HAP-1 (cell line): Measurements from ENCODE around the gene MYO1D.

Source experiments
- DNase-seq, 2 experiments: peaks; one replicate each; pipeline ENCODE4 v3.0.0-alpha.2; 2016 to 2020; ENCODE audit warnings: low spot score in 2 of 2
- H3K27me3 ChIP-seq: fragments of 250-450 bp; sonication (Bioruptor Pico); 2 replicates; pipeline ENCODE4 v1.5.1; 2020; ENCODE audit warnings: low read depth, mild to moderate bottlenecking, moderate library complexity
- H3K36me3 ChIP-seq: fragments of 250-450 bp; sonication (Bioruptor Pico); replicated peaks from 2 replicates; pipeline ENCODE4 v1.5.1; 2020; ENCODE audit warnings: mild to moderate bottlenecking
- H3K4me1 ChIP-seq: fragments of 250-450 bp; sonication (Bioruptor Pico); 2 replicates; pipeline ENCODE4 v1.5.1; 2020; ENCODE audit warnings: mild to moderate bottlenecking
- H3K4me3 ChIP-seq: fragments of 250-450 bp; sonication (Bioruptor Pico); 2 replicates; pipeline ENCODE4 v1.5.1; 2020; ENCODE audit warnings: mild to moderate bottlenecking, moderate library complexity
- H3K9me3 ChIP-seq: fragments of 250-450 bp; sonication (Bioruptor Pico); 2 replicates; pipeline ENCODE4 v1.5.1; 2020; ENCODE audit warnings: mild to moderate bottlenecking, moderate library complexity
- in situ Hi-C: fragments of 300-500 bp; cut with MboI; formaldehyde crosslinking; loops from 3 replicates; pipeline ENCODE4 v1.14.3; 2020; ENCODE audit warnings: low sequenced_read_pairs, inconsistent platforms, mixed read lengths

Gene MYO1D

GRCh38 chr17:32880671-32881453 is 3.9 kb upstream of the MYO1D start:
- H3K9me3 ChIP-seq: no peaks in the 10 kb centered on the region
- in situ Hi-C loops: no loop called here
- no peaks in the 10 kb centered on the region for H3K36me3 ChIP-seq
- peaks cover 4% of the 10 kb centered on the region for H3K4me1 ChIP-seq
- no peak overlapping the region for H3K4me3 ChIP-seq
- DNase-seq: peak in 1 of 2 experiments; percentile 24
- peaks cover 7% of the 10 kb centered on the region; the same call in 1 of the 2 replicates for H3K27me3 ChIP-seq

DNA sequence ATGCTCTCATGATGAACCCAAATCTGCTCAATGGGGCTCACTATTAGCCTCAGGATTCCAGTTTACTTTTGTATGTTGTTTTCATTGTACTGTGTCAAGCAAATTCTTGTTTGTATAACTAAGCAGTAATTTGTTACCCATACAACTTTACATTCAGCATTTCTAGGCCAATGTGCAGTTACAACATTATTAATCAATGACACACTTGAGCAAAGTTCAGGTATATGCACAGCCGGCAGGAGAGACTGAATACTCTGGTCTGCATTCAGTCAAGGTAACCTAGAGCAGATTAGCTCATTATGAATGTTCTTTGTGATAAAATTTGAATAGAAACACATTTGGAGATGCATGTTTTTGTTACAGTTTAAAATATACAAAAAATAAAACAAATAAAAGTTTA is 2.2 kb upstream of the MYO1D start:
- in situ Hi-C loops: loop anchor here (10.0 kb wide), 1 partner anchor 94 kb away; no protein-coding TSS in a partner anchor

DNA sequence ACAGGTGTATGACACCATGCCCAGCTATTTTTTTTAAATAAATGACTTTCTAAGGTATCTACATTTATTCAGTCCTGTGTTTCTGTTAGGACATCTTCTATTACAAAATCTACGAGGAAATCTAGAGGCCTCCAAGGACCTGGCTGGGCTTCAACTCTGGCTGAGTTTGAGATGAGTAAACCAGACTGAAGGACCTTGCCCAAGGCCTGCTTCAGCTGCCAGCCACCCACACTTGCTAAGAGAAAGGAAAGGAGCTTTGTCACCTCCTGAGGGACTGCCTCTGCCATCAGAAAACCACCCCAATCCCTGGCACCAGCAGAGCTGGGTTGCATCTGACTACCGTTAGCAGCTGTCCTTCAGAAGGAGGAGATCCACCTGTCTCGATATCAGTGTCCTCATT is 1.3 kb upstream of the MYO1D start:
- Histone ChIP-seq H3K4me3 (no peak overlapping the region), H3K9me3 (no peaks in the 10 kb centered on the region)
- DNase-seq: no peak

More for the DNA sequence above, 2.2 kb upstream of the MYO1D start:
- H3K27me3 ChIP-seq: peaks cover 7% of the 10 kb centered on the region; the same call in 1 of the 2 replicates
- DNase-seq: no peak
- H3K4me1 ChIP-seq: peaks cover 7% of the 10 kb centered on the region
- H3K9me3 ChIP-seq: no peaks in the 10 kb centered on the region
- no peaks in the 10 kb centered on the region for H3K36me3 ChIP-seq
- no peak overlapping the region for H3K4me3 ChIP-seq

DNA sequence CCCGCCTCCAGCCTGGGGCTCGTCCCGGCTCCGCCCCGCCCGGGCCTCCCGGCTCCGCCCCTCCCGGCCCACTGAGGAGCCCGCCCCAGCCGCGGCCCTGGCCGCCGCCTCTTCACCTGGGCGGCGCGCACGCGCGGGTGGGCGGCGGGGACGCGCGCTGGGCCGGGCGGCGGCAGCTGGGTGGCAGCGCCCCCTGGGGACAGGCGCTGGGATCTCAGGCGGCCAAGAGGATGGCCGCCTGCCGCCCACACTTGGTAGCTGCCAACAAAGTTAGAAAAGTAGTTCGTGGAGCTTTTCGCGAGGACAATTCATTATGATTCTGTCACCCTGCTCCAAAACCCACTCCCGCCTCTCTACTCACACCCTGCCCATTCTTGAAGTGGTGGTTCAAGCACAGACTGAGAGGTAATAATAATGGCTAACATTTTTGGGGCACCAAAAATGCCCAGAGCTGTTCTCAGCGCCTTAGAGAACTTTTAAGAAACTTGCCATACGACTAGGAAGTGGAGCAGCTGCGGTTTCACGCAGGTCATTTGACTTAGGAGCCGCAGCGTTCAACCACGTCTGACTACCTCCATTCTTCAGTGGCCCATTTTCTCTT is 340 bp upstream of the MYO1D start:
- no peaks in the 10 kb centered on the region for H3K9me3 ChIP-seq
- H3K4me3 ChIP-seq: peak overlapping the region; percentile 54
- H3K4me1 ChIP-seq: peaks cover 7% of the 10 kb centered on the region
- peak; percentile 78 to 92 for DNase-seq
- peaks cover 7% of the 10 kb centered on the region; the same call in 1 of the 2 replicates for H3K27me3 ChIP-seq
- H3K36me3 ChIP-seq: no peaks in the 10 kb centered on the region
- in situ Hi-C loops: loop anchor here (10.0 kb wide), 1 partner anchor 92 kb away; no protein-coding TSS in a partner anchor

More for the DNA sequence above, 1.3 kb upstream of the MYO1D start:
- in situ Hi-C loops: loop anchor here (10.0 kb wide), 1 partner anchor 93 kb away; no protein-coding TSS in a partner anchor
- H3K4me1 ChIP-seq: peaks cover 7% of the 10 kb centered on the region
- H3K27me3 ChIP-seq: peaks cover 7% of the 10 kb centered on the region; the same call in 1 of the 2 replicates
- no peaks in the 10 kb centered on the region for H3K36me3 ChIP-seq

GRCh38 chr17:32875923-32876416 is 954 bp downstream of the MYO1D start:
- H3K27me3 ChIP-seq: peaks cover 7% of the 10 kb centered on the region; the same call in 1 of the 2 replicates
- peaks cover 7% of the 10 kb centered on the region for H3K4me1 ChIP-seq
- DNase-seq: no peak
- H3K9me3 ChIP-seq: no peaks in the 10 kb centered on the region
- in situ Hi-C loops: loop anchor here (10.0 kb wide), 1 partner anchor 91 kb away; no protein-coding TSS in a partner anchor
- no peaks in the 10 kb centered on the region for H3K36me3 ChIP-seq
- H3K4me3 ChIP-seq: peak overlapping the region; percentile 54

- no peaks in the 10 kb centered on the region for H3K9me3 ChIP-seq
- peaks cover 7% of the 10 kb centered on the region for H3K4me1 ChIP-seq
- H3K4me3 ChIP-seq: peak overlapping the region; percentile 54
These were observed 1.6 kb downstream of the MYO1D start for GRCh38 chr17:32875230-32875917.

DNA sequence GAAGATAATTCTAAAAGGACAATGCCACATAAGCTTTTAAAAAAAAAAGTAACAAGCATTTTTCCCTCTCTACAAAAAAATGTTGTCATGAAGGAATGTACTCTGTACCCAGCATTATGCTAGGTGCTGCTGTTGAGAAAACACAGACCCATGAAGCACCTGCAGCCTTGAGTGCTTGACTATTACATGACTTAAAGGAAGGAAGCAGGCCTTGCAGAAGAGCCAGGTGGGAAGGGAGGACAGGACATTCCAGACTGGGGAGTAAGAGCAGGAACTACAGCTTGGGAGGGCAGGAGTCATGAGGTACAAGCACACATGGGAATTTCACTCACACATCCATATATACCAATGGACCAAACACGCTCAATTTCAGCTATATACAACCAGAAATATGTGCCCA is 3.8 kb downstream of the MYO1D start:
- Histone ChIP-seq H3K4me3 (no peak overlapping the region), H3K36me3 (no peaks in the 10 kb centered on the region), H3K9me3 (no peaks in the 10 kb centered on the region), H3K27me3 (no peaks in the 10 kb centered on the region), H3K4me1 (peaks cover 7% of the 10 kb centered on the region)
- DNase-seq: no peak
- in situ Hi-C loops: loop anchor here (10.0 kb wide), 1 partner anchor 88 kb away; no protein-coding TSS in a partner anchor

More at GRCh38 chr17:32875230-32875917, 1.6 kb downstream of the MYO1D start:
- in situ Hi-C loops: loop anchor here (10.0 kb wide), 1 partner anchor 91 kb away; no protein-coding TSS in a partner anchor
- DNase-seq: no peak
- Histone ChIP-seq H3K36me3 (no peaks in the 10 kb centered on the region), H3K27me3 (peaks cover 7% of the 10 kb centered on the region; the same call in 1 of the 2 replicates)

DNA sequence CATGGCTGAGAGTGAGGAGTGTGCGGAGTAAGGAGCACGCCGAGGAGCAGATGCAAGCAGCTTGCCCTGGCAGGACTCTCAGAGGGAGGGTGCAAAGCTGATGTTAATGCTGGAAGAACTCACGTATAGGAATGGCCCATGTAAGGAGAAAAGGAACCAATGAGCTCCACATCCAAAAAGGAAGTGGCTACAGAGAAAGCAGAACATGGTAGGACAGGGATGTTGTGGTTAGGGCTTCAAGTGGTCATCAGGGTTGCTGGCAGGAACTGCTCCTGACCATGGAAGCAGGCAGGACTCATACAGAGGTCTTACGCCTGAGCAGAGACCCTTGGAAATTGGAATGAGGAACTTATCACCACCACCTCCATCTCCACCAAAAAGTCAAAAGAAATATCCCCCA is 5.2 kb downstream of the MYO1D start:
- Histone ChIP-seq H3K36me3 (no peaks in the 10 kb centered on the region), H3K9me3 (no peaks in the 10 kb centered on the region), H3K4me1 (peaks cover 4% of the 10 kb centered on the region), H3K27me3 (no peaks in the 10 kb centered on the region), H3K4me3 (no peak overlapping the region)
- DNase-seq: no peak
- in situ Hi-C loops: loop anchor here (10.0 kb wide), 1 partner anchor 87 kb away; no protein-coding TSS in a partner anchor

DNA sequence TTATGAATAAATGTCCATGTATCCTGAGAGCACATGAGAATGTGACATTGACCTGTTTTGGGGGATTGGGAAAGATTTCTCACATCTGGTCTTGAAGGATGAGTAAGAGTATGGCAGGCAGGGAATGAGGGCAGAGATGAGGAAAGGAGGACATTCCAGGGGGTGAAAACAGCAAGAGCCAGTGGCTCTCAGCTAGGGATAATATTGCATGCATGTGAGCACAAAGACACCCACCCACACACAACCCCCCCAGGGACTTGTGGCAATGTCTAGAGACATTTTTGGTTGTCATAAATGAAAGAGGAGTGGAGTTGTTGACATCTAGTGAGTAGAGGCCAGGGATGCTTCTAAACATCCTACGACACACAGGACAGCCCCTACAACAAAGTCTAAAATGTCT is 6.0 kb downstream of the MYO1D start:
- in situ Hi-C loops: loop anchor here (10.0 kb wide), 1 partner anchor 86 kb away; no protein-coding TSS in a partner anchor
- Histone ChIP-seq H3K4me3 (no peak overlapping the region), H3K36me3 (no peaks in the 10 kb centered on the region), H3K4me1 (peaks cover 4% of the 10 kb centered on the region), H3K27me3 (no peaks in the 10 kb centered on the region), H3K9me3 (no peaks in the 10 kb centered on the region)
- DNase-seq: no peak

DNA sequence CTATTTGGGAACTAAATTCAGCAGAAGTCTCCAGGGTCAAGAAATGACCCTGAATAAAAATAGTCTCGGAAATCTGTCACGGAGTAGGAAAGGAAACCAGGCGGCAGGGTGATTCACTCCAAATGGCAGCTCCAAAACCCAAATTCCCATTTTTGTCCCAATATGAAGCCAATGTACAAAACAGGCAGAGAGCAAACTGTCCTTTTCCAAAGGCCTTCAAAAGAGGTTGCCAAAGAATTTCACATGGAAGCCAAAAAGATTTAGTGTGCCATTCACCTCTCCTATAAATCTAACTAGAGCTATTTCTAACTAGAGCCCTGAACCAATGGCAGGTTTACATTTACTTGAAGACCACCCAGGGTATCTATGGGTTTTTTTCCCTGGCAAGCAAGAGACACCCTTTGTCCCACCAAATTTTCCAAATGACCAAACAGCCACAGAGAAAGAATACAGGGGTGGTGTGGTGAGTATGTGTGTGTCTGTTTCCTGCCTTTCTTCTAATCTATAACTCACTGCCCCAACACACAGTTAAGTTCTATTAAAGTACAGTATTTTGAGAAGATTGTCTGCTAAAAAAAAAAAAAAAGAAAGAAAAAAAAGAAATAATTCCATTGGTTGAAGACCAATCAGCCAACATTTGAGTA is 6.8 kb downstream of the MYO1D start:
- Histone ChIP-seq H3K4me3 (no peak overlapping the region), H3K9me3 (no peaks in the 10 kb centered on the region), H3K4me1 (no peaks in the 10 kb centered on the region), H3K27me3 (no peaks in the 10 kb centered on the region), H3K36me3 (no peaks in the 10 kb centered on the region)
- in situ Hi-C loops: loop anchor here (10.0 kb wide), 1 partner anchor 85 kb away; no protein-coding TSS in a partner anchor
- no peak for DNase-seq

DNA sequence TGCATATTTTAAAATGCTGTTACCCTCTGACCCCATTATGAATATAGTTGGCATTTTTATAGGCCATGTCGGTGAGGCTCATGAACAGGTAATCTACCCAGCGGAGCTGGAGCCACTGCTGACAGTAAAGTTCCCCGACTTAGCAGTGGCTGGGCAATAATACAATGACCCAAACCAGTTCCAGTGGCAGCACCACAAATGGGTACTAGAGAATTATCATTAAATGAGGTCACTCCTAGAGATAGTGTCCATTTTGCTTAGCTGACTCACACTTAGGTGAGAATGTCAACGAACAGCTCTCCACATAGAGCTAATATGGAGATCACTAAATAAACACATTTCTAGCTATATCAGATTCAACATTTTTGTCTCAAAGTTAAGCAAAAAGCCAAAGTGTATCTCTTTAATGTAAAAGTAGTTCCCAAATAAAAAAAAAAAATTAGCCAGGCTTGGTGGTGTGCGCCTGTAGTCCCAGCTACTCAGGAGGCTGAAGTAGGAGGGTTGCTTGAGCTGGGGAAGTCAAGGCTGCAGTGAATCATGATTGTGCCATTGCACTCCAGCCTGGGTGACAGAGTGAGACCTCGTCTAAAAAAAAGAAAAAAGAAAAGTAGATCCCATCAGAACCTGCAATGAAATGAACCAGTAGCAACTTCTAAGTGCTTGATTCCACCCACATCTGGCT is 7.4 kb downstream of the MYO1D start:
- no peaks in the 10 kb centered on the region for H3K4me1 ChIP-seq
- no peaks in the 10 kb centered on the region for H3K36me3 ChIP-seq
- H3K4me3 ChIP-seq: no peak overlapping the region
- DNase-seq: no peak
- in situ Hi-C loops: loop anchor here (10.0 kb wide), 1 partner anchor 85 kb away; no protein-coding TSS in a partner anchor
- no peaks in the 10 kb centered on the region for H3K9me3 ChIP-seq
- no peaks in the 10 kb centered on the region for H3K27me3 ChIP-seq

DNA sequence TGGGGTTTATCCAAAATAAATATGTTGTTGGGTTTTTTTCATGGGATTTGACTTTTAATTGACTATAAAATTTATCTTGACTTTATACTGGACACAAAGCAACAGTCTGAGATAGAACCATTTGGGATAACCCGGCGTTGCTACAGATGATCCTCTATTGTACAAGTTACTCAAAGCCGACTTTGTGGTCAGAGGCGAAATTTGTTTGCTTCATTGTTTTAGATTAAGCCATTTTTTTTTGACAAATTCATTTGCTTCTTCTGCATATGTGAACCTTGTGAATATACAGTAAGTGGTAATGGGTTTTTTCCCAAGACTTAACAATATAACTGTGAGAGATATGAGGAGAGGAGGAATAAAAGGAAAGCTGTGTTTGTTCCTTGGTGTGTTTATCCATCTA is 11.8 kb downstream of the MYO1D start:
- H3K4me1 ChIP-seq: no peaks in the 10 kb centered on the region
- no peaks in the 10 kb centered on the region for H3K9me3 ChIP-seq
- no peak overlapping the region for H3K4me3 ChIP-seq
- no peaks in the 10 kb centered on the region for H3K27me3 ChIP-seq
- no peaks in the 10 kb centered on the region for H3K36me3 ChIP-seq
- peak in 1 of 2 experiments; percentile 16 for DNase-seq
- in situ Hi-C loops: no loop called here
